NCI-H128 (cell line): ENCODE data around the gene PDE4D.
"Not testable (repeated sequence)": the region's sequence is repeated elsewhere in the genome, so short reads cannot be mapped to it uniquely, and the experiment has no call there.

Experiments used
- DNase-seq: peaks from one replicate; lab custom pipeline; 2025; ENCODE audit not compliant: unreplicated experiment; lab: John Stamatoyannopoulos, UW

PDE4D gene

GRCh38 chr5:59769832-59770231, 123.7 kb downstream of the PDE4D start:
- no peak for DNase-seq

DNA sequence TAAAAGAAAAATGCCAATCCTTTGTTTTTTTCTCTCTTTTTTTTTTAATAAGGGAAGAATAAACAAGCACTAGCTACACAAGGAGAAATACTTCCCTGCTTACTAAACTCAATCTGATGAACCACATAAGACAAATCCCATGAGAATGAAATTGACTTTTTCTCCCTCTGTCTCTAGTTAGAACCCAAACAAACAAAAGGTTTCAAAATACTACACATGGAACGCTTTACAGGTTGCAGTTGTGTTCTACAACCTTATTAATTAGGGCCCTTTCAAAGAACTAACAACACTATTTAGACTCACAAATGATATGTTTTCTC, 124.5 kb downstream of the PDE4D start:
- DNase-seq: no peak

- peak; percentile 21 for DNase-seq
Observed at GRCh38 chr5:59768152-59769040, 125.1 kb downstream of the PDE4D start.

DNA sequence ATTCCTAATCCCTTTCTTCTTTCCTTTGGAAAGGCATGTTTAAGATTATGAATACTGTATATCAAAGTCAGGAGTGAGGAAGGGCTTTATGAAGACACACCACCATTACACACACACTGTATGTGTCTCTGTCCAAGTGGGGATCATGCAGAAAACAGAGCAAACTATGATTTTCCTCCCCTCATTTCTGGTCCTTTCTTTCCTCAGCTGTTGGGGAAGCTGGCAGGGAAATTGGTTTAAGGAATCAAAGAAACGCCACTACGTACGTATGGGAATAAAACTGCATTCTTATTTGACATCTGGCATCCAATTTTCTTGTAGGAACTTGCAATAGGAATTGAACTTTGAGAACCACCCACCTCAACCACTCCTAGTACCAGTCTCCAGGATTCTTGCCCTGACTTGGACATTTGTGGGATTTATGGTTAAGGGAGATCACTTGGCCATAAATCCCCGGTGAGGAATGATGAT, 125.8 kb downstream of the PDE4D start:
- no peak for DNase-seq

- DNase-seq: no peak
Observed at GRCh38 chr5:59767211-59767605, 126.3 kb downstream of the PDE4D start.

DNA sequence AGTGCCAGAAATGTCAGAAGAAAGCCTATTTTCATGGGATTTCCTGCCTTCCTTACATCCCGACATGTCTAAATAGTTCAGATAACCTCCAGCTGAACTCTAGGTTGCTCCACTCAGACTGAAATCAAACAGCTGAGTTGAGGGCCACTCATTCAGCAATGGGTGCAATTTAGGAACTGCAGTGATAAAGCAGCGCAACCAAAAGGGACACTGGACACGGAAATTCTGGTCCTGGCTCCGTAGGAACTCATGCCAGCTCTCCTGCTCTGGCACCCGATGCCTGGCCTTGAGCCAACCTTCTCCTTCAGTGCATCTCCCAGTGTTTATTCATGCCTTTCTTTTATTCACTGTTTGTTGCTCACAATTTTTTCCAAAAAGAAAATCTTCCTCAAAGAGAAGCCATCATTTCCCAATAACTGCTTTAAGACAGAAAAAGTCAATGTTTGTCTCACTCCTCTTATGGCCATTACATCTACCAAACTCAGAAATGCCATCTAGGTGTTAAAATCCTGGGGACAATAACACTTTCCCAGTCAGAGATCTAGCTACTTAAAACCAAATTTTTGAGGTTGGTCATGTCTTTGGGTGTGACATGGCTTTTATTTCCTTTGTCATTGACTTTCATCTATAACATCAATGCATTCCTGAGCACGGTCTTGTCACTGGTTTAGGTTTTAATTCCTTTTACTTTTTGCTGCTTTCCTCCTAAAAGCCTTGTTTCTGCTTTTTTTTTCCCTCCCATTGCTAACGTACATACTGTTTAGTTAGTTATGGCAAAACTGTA, 126.9 kb downstream of the PDE4D start:
- DNase-seq: no peak

DNA sequence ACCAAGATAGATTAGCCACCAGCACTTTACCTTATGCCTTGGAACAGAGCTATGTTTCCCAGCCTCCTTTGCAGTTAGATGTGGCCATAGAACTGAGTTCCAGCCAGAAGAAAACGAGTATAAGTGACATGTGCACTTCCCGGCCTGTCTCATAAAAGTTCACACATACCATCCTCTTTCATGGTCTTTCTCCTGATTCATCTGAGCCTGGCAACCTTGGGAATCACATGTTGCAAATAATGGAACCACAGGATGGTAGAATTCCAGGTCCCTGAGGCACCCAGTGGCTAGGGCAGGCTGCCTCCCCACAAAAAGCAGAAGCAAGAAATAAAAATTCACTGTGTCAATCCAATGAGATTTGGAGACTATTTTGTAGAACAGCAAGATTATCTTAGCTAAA, 128.1 kb downstream of the PDE4D start:
- DNase-seq: no peak

DNA sequence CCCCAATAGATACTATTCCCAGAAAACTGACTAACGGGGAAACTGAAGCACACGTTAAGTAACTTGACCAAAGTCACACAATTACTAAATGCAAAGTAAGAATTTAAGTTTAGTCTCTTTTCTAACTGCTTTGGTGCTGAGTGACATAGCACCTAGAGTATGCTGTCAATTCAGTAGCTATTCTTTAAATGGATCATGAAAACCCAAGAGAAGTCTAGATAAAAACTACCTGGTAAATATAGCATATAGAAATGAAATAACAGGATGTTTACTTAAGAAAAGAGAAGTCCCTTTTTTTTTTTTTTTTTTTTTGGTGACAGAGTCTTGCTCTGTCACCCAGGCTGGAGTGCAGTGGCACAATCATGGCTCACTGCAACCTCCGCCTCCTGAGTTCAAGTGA, 129.2 kb downstream of the PDE4D start:
- no peak for DNase-seq

GRCh38 chr5:59763541-59763940, 130.0 kb downstream of the PDE4D start:
- DNase-seq: no peak

DNA sequence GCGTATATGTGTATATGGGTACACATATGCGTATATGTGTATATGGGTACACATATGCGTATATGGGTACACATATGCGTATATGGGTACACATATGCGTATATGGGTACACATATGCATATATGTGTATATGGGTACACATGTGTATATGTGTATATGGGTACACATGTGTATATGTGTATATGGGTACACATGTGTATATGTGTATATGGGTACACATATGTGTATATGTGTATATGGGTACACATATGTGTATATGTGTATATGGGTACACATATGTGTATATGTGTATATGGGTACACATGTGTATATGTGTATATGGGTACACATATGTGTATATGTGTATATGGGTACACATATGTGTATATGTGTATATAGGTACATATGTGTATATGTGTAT, 131.3 kb downstream of the PDE4D start:
- DNase-seq: not testable (repeated sequence)

DNA sequence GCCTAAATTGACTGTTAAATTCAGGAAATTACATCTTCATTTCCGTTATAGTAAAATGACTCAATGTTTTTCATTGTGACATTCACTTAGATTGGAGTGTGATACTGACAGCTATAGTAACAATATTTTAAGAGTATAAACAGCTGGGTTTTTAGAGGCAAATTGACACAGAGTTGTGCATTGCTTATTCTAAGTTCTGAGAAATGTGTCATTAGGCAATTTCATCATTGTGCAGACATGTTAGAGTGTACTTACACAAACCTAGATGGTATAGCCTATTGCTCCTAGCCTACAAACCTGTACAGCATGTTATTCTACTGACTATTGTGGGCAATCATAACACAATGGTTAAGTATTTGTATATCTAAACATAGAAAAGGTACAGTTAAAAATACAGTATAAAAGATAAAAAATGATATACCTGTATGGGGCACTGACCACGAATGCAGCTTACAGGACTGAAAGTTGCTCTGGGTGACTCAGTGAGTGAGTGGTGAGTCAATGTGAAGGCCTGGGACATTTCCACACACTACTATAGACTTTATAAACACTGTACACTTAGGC, 132.7 kb downstream of the PDE4D start:
- no peak for DNase-seq

- no peak for DNase-seq
Observed at GRCh38 chr5:59759600-59760351, 133.8 kb downstream of the PDE4D start.

DNA sequence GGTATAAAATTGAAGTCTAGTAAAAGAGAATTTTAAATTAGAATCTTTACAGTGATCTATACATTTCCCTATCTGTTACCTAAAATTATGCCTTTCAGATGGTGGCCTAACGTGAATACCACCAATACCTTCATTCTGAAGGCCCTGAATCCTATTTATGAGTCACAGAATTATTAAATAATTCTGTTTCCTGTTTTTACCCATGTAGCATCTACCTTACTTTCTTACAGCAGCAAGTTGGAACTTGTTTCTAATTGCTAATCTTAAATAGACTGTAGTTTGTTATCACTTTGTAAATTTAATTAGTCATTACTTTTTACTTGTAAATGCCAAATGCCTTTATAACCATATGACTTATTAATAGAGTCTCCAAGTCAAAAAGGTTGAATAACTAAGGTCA, 135.0 kb downstream of the PDE4D start:
- no peak for DNase-seq

DNA sequence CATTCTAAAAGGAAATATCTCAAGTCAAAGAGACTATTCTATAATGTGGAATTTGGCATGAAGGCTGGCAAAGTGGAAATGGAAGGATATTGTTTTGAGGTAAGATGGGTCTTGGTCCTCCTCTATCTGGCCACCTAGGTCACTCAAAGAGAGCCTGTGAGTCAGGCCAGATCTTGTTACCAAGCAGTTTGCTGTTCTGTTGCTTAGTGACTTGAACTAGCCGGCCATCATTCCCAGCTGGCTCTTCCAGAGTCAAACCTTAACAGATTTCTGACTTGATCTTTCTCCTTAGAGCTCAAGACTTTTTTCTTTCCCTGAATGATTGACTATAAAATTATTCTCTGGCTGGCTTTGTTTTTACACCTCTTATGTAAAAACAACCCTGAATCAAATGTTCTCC, 136.1 kb downstream of the PDE4D start:
- DNase-seq: no peak

DNA sequence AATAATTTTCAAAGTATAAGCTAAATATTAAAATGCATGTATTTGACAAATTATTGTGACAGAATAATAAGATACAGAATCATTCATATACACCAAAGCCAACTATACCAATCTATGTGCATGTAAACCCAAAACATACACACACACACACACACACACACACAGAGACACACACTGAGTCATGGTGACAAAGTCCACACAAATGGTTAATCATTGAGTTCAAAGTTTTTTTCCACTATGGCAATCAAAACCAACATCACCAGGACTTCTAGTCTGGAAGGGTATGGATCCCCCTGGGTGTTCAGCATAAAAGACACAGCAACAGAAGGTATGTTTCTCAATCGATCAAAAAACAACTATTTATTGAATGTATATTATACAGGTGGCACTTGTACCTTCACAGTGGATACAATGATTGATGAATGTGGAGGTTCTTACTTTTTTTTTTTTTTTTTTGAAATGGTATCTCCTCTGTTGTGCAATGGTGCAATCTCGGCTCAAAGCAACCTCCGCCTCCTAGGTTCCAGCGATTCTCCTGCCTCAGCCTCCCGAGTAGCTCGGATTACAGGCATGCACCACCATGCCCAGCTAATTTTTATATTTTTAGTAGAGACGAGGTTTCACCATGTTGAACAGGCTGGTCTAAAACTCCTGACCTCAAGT, 137.0 kb downstream of the PDE4D start:
- DNase-seq: no peak

DNA sequence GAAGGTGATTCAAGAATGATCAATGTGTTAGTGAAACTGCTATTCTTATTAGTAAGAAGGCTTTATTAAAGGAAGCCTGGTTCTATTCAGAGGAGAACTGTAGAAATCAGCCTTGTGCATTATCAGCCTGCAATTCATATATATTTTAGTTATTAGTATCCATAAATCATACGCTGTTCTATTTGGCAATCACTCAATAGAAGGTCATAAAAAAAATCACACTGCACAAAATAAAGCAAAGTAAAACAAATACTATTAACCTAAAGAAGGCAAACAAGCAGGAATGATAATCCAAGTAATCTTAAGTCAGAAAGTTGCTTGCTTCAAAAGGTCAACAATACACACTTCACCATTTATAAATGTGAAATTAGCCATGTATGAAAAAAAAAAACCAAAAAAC, 138.1 kb downstream of the PDE4D start:
- no peak for DNase-seq

DNA sequence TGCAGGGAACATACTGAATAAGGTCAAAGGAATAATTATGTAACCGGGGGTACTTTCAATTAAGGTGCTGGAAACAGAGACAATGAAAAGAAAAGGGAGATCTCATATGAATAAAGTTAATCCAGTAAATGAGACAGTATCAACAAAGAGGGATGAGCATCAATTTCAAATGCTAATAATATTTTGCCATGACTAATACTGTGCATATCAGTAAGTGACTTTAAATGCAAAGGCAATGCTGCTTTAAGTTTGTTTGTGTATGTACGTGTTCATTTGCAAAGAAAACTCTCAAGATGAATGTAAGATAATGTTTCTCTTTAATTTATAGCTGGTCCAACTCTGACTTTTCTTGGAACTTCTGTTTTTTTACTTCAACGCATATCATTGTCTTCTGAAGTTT, 139.9 kb downstream of the PDE4D start:
- DNase-seq: no peak

DNA sequence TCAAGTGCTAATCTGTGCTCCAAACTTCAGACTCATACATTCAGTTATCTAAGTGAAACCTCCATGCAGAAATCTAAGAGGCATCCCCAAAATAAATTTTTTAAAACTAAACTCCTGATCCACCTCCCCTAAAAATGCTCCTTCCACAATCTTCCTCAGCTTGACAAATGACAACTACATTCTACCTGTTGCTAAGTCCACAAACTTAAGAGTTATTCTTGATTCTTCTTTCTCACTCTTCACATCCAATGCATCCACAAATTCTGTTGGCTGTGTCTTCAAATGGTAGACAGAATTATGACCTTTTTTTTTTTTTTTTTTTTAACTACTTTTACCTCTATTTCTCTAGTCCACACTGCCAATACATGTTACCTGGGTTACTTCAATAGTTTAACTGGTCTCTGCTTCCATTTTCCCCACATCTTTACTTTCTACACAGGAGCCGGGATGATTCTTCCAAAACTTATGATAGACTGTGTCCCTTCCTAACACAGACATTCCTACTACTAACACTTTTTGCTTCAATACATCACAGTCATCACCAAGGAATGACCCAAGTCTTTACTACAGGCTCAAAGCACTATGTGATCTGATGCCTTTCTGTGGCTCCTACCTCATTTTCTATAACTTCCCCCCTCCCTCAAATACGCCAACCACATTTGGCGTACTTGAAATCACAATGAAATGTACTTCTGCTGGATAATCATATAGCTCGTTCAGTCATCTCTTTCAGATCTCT, 143.6 kb downstream of the PDE4D start:
- no peak for DNase-seq

- DNase-seq: not testable (repeated sequence)
Observed at GRCh38 chr5:59748036-59748663, 145.4 kb downstream of the PDE4D start.
